Left lung (tissue), 10 donors: ENCODE results near the gene RIPK3. TPM values are rescaled to one million over a fixed set of nuclear protein-coding genes. Genes with fewer than 3 reads are reported as not detected.

Experiments used
- ATAC-seq: fragments of 200-7000 bp; cut with Tn5 transposase; one replicate; pipeline ENCODE4 v1.9.1; 2020; ENCODE audit warnings: moderate library complexity
- DNase-seq, 4 donors: peaks; one replicate each; pipeline ENCODE4 v3.0.0-alpha.2; 2013 to 2020
- H3K27ac ChIP-seq, 2 donors: fragments of 200-600 bp; sonication (generic) in 1 of 2; one replicate each; pipeline versions ENCODE4 v1.5.0 to v1.8.0; 2020 to 2021
- H3K27me3 ChIP-seq, 2 donors: fragments of 200-600 bp; sonication (generic) in 1 of 2; one replicate each; pipeline versions ENCODE4 v1.5.0 to v1.8.0; 2020 to 2021
- H3K36me3 ChIP-seq, 2 donors: fragments of 200-600 bp; sonication (generic) in 1 of 2; one replicate each; pipeline versions ENCODE4 v1.5.0 to v1.8.0; 2020 to 2021
- H3K4me1 ChIP-seq, 2 donors: fragments of 200-600 bp; one replicate each; pipeline ENCODE4 v1.8.0; 2021
- H3K4me3 ChIP-seq, 2 donors: fragments of 200-600 bp; sonication (generic) in 1 of 2; one replicate each; pipeline versions ENCODE4 v1.5.0 to v1.8.0; 2020 to 2021; ENCODE audit warnings: mild to moderate bottlenecking in 1 of 2
- H3K9me3 ChIP-seq, 2 donors: fragments of 200-600 bp; sonication (generic) in 1 of 2; one replicate each; pipeline versions ENCODE4 v1.5.0 to v1.8.0; 2020 to 2021
- CTCF ChIP-seq, 2 donors: fragments of 200-600 bp; sonication (generic) in 1 of 2; IDR thresholded peaks; one replicate each; pipeline versions ENCODE4 v1.5.0 to v1.8.0; 2021; ENCODE audit warnings: antibody characterized with exemption in 2 of 2
- intact Hi-C, 2 donors: fragments of 100-400 bp; cut with DNase I; formaldehyde crosslinking; loops; one replicate each; pipeline versions ENCODE4 v1.11.2 to v1.14.2; 2022
- polyA plus RNA-seq, 6 donors: library from polyadenylated mRNA; unstranded; fragments of 120-200 nt; gene quantifications; one replicate each; pipeline ENCODE4 v1.2.1, GENCODE V29; 2013; ENCODE audit not compliant: insufficient read length in 6 of 6
- total RNA-seq, 2 donors: library from RNA; stranded (reverse); fragmentation: NEBNext Ultra II Directional; extraction: Animal tissue kit (Norgen Biotek cat#: 25700); gene quantifications; one replicate each; pipeline ENCODE4 v1.2.1, GENCODE V29; 2021
- donor health status: DM: no; HTN: yes; CAD: no.
- donor health status: DM: no; HTN: no; CAD: no.

RIPK3 gene
- total and polyA plus RNA-seq, 8 donors, result 2.4 to 26.3 (median 3.3) TPM

- Histone ChIP-seq H3K36me3 (no peaks in the 10 kb centered on the region), H3K9me3 (no peaks in the 10 kb centered on the region), H3K27ac (no peak overlapping the region), H3K27me3 (no peaks in the 10 kb centered on the region), H3K4me1 (peaks cover 2 to 7% of the 10 kb centered on the region in 2 donors), H3K4me3 (no peak overlapping the region)
- no peak for TF ChIP-seq CTCF (IDR thresholded peaks at IDR 0.05)
- ATAC-seq (no peak), DNase-seq (no peak)
- intact Hi-C loops, result no loop called here
These were observed 45.7 kb upstream of the RIPK3 start for GRCh38 chr14:24385524-24385923.

- no peak for TF ChIP-seq CTCF (IDR thresholded peaks at IDR 0.05)
- no peaks in the 10 kb centered on the region for H3K27me3 ChIP-seq
- no peak overlapping the region for H3K27ac ChIP-seq
- H3K36me3 ChIP-seq, result no peaks in the 10 kb centered on the region
- ATAC-seq, result no peak
- no peak for DNase-seq
- H3K4me3 ChIP-seq, result no peak overlapping the region
- intact Hi-C loops, result no loop called here
- H3K9me3 ChIP-seq, result no peaks in the 10 kb centered on the region
- peaks cover under 1 to 2% of the 10 kb centered on the region in 2 donors for H3K4me1 ChIP-seq
These were observed 44.4 kb upstream of the RIPK3 start for GRCh38 chr14:24384169-24384568.

- intact Hi-C loops, result no loop called here
- H3K27me3 ChIP-seq, result no peaks in the 10 kb centered on the region
- no peak for TF ChIP-seq CTCF (IDR thresholded peaks at IDR 0.05)
- no peak overlapping the region for H3K4me3 ChIP-seq
- no peak overlapping the region for H3K27ac ChIP-seq
- H3K36me3 ChIP-seq, result no peaks in the 10 kb centered on the region
- no peak for DNase-seq
- no peaks in the 10 kb centered on the region for H3K4me1 ChIP-seq
- ATAC-seq, result no peak
- H3K9me3 ChIP-seq, result no peaks in the 10 kb centered on the region
These were observed 42.2 kb upstream of the RIPK3 start for GRCh38 chr14:24382064-24382371.

- Histone ChIP-seq H3K27me3 (no peaks in the 10 kb centered on the region), H3K9me3 (no peaks in the 10 kb centered on the region), H3K4me1 (no peaks in the 10 kb centered on the region), H3K27ac (no peak overlapping the region), H3K36me3 (no peaks in the 10 kb centered on the region), H3K4me3 (no peak overlapping the region)
- no peak for DNase-seq
- ATAC-seq, result no peak
- intact Hi-C loops, result no loop called here
- no peak for TF ChIP-seq CTCF (IDR thresholded peaks at IDR 0.05)
These were observed 41.7 kb upstream of the RIPK3 start for GRCh38 chr14:24381363-24382063.

GRCh38 chr14:24379907-24380730, 40.3 kb upstream of the RIPK3 start:
- TF ChIP-seq CTCF (IDR thresholded peaks at IDR 0.05), result no peak
- Histone ChIP-seq H3K4me1 (no peaks in the 10 kb centered on the region), H3K9me3 (no peaks in the 10 kb centered on the region), H3K27ac (no peak overlapping the region), H3K4me3 (no peak overlapping the region), H3K27me3 (no peaks in the 10 kb centered on the region), H3K36me3 (no peaks in the 10 kb centered on the region)
- intact Hi-C loops, result no loop called here
- ATAC-seq (no peak), DNase-seq (no peak)
